ENCODE results near the gene TYROBP.

TYROBP gene

DNA sequence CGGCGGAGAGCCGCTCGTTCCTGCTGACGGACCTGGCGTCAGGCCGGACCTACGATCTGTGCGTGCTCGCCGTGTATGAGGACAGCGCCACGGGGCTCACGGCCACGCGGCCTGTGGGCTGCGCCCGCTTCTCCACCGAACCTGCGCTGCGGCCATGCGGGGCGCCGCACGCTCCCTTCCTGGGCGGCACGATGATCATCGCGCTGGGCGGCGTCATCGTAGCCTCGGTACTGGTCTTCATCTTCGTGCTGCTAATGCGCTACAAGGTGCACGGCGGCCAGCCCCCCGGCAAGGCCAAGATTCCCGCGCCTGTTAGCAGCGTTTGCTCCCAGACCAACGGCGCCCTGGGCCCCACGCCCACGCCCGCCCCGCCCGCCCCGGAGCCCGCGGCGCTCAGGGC lies 36.5 kb upstream of the TYROBP start:
- TF ChIP-seq, protein P1, sequence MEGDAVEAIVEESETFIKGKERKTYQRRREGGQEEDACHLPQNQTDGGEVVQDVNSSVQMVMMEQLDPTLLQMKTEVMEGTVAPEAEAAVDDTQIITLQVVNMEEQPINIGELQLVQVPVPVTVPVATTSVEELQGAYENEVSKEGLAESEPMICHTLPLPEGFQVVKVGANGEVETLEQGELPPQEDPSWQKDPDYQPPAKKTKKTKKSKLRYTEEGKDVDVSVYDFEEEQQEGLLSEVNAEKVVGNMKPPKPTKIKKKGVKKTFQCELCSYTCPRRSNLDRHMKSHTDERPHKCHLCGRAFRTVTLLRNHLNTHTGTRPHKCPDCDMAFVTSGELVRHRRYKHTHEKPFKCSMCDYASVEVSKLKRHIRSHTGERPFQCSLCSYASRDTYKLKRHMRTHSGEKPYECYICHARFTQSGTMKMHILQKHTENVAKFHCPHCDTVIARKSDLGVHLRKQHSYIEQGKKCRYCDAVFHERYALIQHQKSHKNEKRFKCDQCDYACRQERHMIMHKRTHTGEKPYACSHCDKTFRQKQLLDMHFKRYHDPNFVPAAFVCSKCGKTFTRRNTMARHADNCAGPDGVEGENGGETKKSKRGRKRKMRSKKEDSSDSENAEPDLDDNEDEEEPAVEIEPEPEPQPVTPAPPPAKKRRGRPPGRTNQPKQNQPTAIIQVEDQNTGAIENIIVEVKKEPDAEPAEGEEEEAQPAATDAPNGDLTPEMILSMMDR (IDR thresholded peaks at IDR 0.05; ENCODE audit: low read depth, low read length) = no peak
- TF ChIP-seq POLR2A (IDR thresholded peaks at IDR 0.05; ENCODE audit: extremely low read depth, insufficient read length) = no peak
- TF ChIP-seq, protein P2, sequence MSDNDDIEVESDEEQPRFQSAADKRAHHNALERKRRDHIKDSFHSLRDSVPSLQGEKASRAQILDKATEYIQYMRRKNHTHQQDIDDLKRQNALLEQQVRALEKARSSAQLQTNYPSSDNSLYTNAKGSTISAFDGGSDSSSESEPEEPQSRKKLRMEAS (IDR thresholded peaks at IDR 0.05; ENCODE audit: low read depth, low read length) = no peak
- no peak for TF ChIP-seq MYC (IDR thresholded peaks at IDR 0.05; ENCODE audit: low read depth, low read length)
- DNase-seq (ENCODE audit: low read depth) = no peak
- no peak overlapping the region for H3K4me3 ChIP-seq (ENCODE audit: low read depth, low read length)

DNA sequence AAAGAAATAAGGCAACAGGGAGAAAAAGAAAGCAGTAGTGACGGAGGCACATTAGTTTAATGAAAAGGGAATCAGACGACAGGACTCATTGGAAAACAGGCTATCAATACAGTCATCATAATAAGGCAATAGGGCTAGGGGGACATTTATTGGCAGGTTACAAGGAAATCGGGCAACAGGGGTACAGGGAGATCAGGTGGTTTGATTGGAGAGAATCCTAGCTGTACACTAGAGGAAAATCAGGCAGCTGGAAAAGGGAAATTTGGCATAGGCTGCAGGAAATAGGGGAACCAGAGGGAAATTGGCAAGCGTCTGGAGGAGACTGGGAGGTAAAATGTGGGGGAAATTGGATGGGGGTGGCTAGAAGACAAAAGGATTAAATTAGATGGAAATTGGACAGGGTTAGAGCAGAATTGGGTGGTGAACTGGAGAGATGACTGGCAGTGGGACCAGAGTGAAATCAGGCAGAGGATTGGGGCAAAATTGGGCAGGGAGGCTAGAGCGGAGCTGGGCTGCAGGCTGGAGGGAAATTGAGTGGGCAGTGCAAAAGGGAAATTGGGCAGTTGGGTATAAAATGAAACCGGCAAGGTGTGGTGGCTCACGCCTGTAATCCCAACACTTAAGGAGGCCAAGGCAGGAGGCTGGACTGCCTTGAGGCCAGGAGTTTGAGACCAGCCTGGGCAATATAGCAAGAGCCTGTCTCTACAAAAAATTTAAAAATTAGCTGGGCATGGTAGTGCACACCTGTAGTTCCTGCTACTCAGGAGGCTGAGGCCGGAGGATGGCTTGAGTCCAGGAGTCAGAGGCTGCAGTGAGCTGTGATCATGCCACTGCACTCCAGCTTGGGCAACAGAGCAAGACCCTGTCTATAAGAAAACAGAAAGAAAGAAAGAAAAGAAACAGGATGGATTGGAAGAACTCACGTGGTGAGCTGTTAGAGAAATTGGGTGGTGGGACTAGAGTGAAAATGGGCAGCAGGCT lies 35.5 kb upstream of the TYROBP start:
- TF ChIP-seq, protein P2 (IDR thresholded peaks at IDR 0.05; ENCODE audit: low read depth, low read length) = no peak
- TF ChIP-seq, protein P1 (IDR thresholded peaks at IDR 0.05; ENCODE audit: low read depth, low read length) = no peak
- TF ChIP-seq POLR2A (IDR thresholded peaks at IDR 0.05; ENCODE audit: extremely low read depth, insufficient read length) = no peak
- TF ChIP-seq MYC (IDR thresholded peaks at IDR 0.05; ENCODE audit: low read depth, low read length) = no peak
- no peak overlapping the region for H3K4me3 ChIP-seq (ENCODE audit: low read depth, low read length)

DNA sequence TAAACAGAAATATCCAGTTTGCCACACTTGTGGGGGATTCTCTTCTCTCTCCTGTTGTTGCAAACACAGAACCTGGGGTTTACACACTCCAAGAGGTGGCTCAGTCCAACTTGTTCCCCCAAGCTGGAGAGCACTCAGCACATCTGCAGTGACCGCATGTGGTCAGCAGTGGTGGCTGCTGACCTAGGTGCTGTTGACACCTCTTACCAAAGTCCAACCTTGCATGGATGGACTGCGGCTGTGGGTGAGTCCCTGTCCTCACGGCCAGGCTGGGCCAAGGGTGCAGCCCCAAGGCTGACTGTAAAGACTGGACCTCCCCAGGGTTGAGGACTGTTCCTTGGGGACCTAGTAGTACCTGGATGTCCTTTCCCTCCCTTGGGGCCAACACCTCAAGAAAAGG lies 34.1 kb upstream of the TYROBP start:
- no peak for DNase-seq (ENCODE audit: low read depth)
- TF ChIP-seq, protein P2 (IDR thresholded peaks at IDR 0.05; ENCODE audit: low read depth, low read length) = no peak
- TF ChIP-seq, protein P1 (IDR thresholded peaks at IDR 0.05; ENCODE audit: low read depth, low read length) = no peak
- TF ChIP-seq MYC (IDR thresholded peaks at IDR 0.05; ENCODE audit: low read depth, low read length) (no peak), POLR2A (IDR thresholded peaks at IDR 0.05; ENCODE audit: extremely low read depth, insufficient read length) (no peak)
- H3K4me3 ChIP-seq (ENCODE audit: low read depth, low read length) = no peak overlapping the region

More for the DNA sequence above, 35.5 kb upstream of the TYROBP start:
- DNase-seq (ENCODE audit: low read depth) = no peak

DNA sequence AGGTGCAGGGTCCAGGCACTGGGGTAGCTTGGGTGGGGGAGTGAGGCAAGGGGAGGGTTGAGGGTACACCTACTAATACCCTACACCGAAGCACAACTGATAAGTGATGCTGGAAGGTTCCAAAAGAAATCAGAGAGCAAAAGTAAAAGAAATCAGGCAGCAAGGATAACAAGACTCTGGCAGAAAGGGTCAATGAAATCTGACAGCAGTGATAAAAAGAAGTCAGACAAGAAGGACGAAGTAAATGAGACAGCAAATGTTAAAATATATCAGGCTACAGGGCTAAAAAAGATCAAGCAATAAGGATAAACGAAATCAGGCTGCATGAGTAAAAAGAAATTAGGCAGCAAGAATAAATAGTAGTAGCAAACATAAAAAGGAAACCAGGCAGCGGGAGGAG lies 32.7 kb upstream of the TYROBP start:
- DNase-seq (ENCODE audit: low read depth) = no peak
- TF ChIP-seq POLR2A (IDR thresholded peaks at IDR 0.05; ENCODE audit: extremely low read depth, insufficient read length) = no peak
- no peak for TF ChIP-seq MYC (IDR thresholded peaks at IDR 0.05; ENCODE audit: low read depth, low read length)
- TF ChIP-seq, protein P1 (IDR thresholded peaks at IDR 0.05; ENCODE audit: low read depth, low read length) = no peak
- TF ChIP-seq, protein P2 (IDR thresholded peaks at IDR 0.05; ENCODE audit: low read depth, low read length) = no peak
- no peak overlapping the region for H3K4me3 ChIP-seq (ENCODE audit: low read depth, low read length)

DNA sequence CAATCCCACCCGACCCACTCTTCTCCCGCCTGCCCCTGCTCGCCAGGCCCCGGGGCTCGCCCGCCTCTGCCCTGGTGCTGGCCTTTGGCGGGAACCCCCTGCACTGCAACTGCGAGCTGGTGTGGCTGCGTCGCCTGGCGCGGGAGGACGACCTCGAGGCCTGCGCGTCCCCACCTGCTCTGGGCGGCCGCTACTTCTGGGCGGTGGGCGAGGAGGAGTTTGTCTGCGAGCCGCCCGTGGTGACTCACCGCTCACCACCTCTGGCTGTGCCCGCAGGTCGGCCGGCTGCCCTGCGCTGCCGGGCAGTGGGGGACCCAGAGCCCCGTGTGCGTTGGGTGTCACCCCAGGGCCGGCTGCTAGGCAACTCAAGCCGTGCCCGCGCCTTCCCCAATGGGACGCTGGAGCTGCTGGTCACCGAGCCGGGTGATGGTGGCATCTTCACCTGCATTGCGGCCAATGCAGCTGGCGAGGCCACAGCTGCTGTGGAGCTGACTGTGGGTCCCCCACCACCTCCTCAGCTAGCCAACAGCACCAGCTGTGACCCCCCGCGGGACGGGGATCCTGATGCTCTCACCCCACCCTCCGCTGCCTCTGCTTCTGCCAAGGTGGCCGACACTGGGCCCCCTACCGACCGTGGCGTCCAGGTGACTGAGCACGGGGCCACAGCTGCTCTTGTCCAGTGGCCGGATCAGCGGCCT lies 32.1 kb upstream of the TYROBP start:
- H3K4me3 ChIP-seq (ENCODE audit: low read depth, low read length) = no peak overlapping the region
- TF ChIP-seq MYC (IDR thresholded peaks at IDR 0.05; ENCODE audit: low read depth, low read length) (no peak), POLR2A (IDR thresholded peaks at IDR 0.05; ENCODE audit: extremely low read depth, insufficient read length) (no peak)
- TF ChIP-seq, protein P1 (IDR thresholded peaks at IDR 0.05; ENCODE audit: low read depth, low read length) = no peak
- TF ChIP-seq, protein P2 (IDR thresholded peaks at IDR 0.05; ENCODE audit: low read depth, low read length) = no peak
- DNase-seq (ENCODE audit: low read depth) = no peak
